GM10847 (cell line): ENCODE data around the gene HSPA14.
A peak's percentile ranks its signal among the peaks of the same experiment; 100 is the strongest.

Experiments
- POLR2A ChIP-seq: IDR thresholded peaks from 2 replicates; pipeline ENCODE4 v1.6.1; 2011; ENCODE audit not compliant: insufficient read length; ENCODE audit errors: extremely low read depth

HSPA14 gene

DNA sequence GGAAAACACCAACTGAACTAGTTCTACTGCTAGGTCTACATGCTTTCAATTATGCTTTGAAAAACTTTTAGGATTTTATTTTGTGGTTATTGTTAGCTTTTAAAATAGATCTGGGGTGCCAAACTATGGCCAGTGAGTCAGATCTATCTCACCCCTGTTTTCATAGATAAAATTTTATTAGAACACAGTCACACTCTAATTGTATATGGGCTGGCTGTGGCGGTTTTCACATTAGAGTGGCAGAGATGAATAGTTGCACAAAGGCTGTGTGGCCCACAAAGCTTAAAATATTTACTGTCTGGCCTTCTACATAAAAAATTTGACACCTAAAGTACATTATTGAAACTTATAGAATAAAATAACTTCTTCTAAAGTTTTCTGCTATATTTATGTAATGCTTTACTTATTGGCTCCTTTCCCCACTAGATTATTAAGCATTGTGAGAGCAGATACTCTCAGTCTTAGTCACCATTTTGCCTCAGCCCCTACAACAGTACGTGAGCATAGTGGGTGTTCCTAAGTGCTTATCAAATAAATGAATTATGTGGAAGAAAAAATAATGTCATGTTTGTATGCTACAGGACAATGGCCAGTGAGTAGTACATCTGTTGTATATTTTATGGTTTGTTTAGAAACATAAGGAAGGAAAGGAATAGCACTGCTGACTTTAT, 35.1 kb downstream of the HSPA14 start:
- no peak for TF ChIP-seq POLR2A

DNA sequence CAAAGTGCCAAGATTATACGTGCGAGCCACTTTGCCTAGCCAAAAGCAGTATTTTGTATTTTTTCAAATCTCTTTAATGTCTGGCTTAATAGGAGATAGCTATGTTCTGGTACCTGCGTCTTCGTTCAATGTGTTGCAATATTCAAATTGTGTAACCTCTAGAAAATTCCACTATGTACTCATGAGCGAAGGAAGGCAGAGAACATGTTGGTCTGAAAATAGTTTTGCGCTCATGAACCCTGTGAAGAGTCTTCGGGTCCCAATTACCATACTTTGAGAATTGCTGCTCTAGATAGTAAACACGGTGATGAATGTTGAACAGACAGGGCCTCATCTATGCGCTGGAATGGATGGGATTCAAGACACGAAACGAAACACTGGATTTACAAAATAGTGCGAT, 37.8 kb downstream of the HSPA14 start:
- TF ChIP-seq POLR2A, result no peak

DNA sequence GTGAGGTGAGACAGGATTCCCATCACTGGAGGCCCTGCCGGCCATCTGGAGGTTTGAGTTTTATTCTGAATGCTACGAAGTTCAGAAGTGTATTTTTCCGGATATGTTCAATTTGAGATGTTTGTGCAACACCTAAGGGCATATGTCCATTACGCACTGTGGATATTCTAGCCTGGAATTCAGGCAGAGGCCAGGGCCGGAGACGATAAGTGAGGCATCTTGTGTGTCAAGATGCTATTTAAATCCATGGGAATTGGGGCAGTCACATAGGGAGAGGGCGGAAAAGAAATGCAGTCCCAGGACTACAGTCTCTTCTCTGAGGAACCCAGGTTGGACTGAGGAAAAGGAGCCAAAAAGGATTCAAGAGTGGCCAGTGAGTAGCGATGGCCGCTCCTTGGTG, 38.7 kb downstream of the HSPA14 start:
- no peak for TF ChIP-seq POLR2A

DNA sequence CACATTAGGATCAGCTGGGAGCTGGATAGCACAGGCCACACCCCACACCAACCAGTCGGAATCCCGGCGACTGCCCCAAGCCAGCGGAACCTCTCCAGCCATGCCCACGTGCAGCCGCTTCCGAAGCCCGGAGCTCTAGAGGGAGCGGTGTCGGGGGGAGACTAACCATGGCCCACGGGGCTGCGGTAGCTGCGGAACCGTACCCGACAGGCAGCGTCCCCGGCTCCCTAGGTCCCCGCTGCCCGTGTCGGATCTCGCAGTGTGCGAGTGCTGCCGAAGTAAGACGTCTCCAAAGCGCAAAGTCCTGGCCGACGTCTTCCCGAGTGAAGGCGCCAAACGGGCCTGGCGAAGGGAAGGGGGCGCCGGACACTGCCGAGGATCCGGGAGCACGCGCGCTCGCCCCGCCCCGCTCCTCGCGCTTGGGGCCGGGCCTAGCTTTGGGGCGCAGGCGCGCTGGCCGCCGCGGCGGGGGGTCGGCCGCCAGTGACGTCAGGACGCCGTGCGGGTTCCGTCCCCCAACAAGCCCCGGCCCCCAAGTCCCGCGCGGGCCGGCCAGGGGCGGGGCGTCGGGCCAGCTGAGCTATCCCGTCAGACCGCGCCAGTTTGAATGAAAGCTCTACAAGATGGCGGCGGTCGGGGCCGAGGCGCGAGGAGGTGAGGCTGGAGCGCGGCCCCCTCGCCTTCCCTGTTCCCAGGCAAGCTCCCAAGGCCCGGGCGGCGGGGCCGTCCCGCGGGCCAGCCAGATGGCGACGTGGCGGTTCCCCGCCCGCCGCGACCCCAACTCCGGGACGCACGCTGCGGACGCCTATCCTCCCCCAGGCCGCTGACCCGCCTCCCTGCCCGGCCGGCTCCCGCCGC, 40.4 kb downstream of the HSPA14 start, which contains the start of gene SUV39H2:
SUV39H2 (plus strand) TSS at position 601 of the 858 bp plus-strand sequence; CDS start at position 624, 23 bp downstream.
- peak; percentile 63 for TF ChIP-seq POLR2A

DNA sequence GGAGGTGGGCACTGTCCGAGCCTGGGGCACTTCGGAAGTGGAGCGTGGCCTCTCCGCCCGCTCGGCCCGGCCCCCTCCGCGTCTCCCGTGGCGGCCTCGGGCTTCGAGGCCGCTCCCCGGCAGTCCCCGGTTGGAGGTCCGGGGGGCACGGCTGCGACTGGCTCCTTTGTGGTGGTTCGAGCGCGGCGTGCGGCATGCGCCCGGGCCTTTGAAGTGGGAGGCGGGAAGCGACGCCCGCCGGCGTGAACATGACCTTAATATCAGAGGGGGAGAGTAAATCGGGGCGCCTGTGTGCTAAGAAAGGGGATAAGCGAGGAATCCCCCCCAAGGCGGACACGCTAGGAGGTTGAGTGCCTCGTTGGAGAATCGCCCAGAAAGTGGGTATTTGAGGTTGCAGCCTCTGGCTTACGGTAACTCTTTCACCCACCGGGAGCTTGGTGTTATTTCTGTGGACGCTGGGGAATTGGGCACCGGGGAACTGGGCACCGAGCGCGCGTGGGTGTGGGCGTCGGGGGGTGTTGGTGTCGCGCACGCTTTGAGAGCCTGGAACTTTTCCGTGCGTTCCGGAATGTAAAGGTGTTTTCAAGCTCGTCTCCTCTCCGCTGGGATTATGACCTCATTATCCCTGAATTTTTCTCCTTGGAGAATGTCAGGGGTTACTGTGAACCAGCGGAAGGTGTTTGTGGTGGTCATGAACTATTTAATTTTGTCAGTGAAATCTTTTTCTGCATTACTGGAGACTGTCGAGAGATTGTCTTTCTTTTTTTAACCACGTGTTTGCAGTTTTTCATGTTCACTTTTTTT, 41.2 kb downstream of the HSPA14 start:
- no peak for TF ChIP-seq POLR2A

DNA sequence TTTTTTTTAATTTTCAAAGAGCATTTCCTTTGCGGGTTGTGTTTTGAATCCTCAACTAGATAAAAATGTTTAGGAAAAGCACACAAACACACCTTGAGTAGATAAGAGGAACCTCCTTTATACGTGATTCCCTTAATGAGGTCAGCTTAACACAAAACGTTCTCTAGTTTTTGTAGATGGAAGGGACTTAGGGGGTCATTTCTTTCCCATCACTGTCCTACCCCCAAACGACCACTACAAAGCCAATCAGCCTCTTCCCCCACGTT, 41.8 kb downstream of the HSPA14 start:
- TF ChIP-seq POLR2A, result no peak

DNA sequence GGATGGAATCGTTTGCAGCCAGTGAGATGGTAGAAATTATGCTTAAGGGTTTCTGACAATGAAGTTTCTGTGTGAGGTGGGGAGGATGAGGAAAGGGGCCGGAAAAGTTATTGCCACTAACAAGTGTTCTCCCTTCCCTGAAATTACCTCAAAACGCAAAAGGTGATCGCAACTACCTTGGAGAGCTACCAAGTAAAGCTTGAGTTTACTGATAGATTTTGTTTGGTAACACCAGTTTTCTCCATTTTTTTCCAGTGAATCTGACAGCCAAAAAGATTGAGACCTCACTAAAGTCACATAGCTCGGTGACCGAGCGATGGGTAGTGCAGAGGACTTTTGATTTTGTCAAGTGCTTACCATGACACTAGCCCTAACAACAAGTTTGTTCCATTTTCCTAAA, 42.1 kb downstream of the HSPA14 start:
- TF ChIP-seq POLR2A, result no peak

DNA sequence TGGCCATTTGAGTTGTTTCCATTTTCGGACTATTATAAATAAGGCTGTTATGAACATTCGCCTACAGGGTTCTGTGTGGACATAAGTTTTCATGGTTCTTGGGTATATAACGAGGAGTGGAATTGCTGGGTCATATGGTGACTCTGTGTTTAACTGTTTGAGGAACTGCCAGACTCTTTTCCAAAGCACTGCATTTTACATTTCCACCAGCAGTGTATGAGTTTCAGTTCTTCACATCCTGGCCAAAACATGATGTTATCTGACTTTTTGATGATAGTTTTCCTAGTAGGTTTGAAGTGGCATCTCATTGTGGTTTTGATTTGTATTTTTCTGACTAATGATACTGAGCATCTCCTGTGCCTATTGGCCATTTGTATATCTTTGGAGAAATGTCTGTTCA, 46.0 kb downstream of the HSPA14 start:
- no peak for TF ChIP-seq POLR2A

DNA sequence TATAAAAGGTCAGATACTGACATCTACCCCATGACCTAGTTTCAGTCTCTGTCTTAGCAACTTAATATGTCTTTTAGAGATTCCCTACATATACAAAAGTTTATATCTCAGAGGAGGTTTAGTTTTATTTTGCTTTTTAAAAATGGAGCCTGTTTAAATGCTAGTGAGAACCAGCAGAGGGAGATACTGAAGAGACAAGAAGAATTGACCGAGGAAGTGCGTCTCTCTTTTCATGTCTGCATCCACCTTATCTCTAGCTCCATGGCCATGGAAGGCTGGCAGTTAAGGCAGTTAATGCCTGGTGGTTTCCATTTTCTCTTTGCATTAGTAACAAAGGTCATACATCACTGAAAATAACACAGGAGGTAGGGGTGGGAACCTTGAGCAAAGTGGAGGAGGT, 51.2 kb downstream of the HSPA14 start:
- TF ChIP-seq POLR2A, result no peak

DNA sequence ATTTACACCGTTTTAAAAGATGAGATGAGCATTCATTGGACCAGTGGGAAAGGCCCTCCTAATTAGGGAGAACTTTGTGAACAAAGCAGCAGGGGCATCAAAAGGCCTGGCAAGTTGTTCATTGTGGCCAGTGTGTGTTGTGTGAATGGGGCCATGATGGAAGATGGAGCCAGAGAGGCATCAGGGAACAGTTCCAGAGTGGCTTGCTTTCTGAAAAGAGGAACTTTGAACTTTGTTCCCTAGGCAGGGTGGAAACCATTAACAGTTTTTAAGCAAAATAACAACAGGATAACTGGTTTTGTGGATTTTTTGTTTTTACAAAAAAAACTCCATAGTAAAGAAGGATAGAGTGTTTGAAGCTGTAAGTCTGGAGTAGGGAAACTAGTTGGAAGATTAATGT, 53.0 kb downstream of the HSPA14 start:
- no peak for TF ChIP-seq POLR2A

DNA sequence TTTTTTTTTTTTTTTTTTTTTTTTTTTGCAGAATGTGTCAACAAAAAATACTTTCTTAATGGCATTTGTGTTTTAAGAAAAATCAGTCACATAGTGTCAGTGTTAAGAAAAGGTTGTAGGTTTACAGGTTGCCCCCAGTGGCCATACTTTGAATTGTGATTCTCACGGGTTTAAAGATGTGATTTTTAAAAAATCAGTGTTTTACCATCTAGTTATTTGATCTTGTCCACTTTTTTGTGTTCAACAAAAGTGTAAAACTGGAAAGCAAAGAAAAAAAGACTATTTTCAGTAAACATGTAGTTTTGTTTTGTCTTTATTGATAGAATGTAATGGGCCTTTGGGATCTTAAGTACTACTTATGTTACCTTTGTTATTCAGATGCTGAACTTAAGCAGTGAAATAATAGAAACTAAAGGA, 66.2 kb downstream of the HSPA14 start:
- no peak for TF ChIP-seq POLR2A

DNA sequence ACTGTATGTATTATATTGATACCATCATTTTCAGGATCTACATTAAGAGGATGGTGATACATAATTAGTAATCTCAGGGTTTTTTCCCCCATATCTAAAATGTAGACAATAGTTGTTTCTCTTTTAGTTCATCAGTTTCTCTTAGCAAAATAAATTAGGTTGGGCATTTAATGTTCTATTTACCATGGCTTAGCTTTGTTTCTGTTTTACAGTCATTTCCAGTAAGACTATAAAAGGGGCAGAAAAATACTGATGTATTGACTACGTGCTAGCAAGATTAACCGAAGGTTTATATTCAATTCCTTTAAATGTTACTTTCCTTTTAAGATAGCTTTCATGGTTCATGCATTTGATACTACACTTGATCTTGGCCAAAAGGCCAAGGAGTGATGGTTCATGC, 66.8 kb downstream of the HSPA14 start:
- TF ChIP-seq POLR2A, result no peak

DNA sequence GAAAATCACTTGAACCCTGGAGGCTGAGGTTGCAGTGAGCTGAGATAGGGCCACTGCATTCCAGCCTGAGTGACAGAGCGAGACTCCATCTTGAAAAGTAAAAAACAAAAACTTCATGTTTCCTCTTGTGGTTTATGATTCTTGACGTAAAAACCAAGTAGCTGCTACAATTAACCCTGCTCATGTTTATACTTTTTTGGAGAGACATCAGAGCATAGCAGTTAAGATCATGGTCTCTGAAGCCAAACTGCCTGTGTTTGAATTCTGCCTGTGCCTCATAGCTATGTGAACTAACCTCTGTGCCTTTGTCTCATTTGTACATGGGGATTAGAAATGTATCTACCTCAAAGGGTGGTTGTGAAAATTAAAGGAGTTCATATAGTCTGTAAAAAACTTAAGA, 67.8 kb downstream of the HSPA14 start:
- TF ChIP-seq POLR2A, result no peak

DNA sequence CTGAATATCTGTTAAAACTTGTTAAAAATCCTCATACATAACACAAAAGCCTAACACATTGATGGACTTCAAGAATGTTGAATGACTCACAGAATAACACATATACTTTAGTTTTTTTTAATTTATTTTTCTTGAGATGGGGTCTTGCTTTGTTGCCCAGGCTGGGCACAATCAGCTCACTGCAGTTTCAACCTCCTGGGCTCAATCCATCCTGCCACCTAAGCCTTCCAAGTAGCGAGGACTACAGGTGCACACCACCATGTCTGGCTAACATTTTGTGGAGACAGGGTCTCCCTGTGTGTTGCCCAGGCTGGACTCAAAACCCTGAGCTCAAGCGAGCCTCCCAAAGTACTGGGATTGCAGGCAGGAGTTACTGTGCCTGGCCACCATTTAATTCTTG, 68.7 kb downstream of the HSPA14 start:
- no peak for TF ChIP-seq POLR2A

DNA sequence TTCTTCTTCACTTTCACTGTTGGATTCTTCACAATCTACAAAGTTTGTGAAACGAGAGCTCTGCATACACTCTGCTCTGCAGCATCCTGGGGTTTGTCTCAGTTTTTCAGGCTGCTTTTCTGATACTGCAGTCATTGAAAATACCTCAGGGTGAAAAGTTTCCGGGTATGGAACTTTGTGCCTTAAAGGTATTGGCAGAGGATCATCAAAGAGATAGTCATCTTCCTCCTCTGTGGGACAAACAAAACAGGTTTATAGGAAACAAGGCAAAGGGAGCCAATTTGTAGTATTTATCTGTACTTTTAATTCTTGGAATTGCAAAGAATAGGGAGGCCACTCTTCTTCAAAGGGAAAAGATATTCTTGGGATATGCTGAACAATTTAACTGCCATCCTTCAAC, 71.0 kb downstream of the HSPA14 start:
- TF ChIP-seq POLR2A, result no peak

DNA sequence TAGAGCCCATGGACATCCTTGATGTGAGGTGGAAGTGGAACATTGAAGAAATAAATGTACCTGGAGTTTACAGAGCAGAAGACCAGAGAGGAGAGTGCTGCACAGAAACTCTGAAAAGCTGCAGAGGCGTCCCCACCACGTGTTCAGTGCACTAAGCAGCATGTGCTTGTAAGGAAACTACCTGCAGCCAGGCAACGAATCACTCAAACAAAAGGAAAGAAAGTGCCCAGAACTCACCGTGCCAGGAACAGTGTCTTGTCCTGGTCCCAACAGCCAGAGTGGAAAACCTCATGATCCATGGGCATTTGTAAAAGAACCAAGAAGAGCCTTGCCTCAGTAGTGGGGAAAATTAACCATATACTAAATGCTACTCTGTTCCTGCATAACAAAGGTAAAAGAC, 72.8 kb downstream of the HSPA14 start:
- no peak for TF ChIP-seq POLR2A
